HG03039 (cell line): Measurements from ENCODE around the gene STK32C.

Experiments used
- ATAC-seq: cut with Tn5 transposase; IDR thresholded peaks from one replicate; pipeline ENCODE4 v1.9.1; 2021; ENCODE audit warnings: mild to moderate bottlenecking, moderate library complexity; ENCODE audit not compliant: unreplicated experiment

STK32C gene

GRCh38 chr10:132174237-132174636 lies 133.5 kb downstream of the STK32C start:
- ATAC-seq: no peak

- no peak for ATAC-seq
Observed at GRCh38 chr10:132173185-132173584, 134.6 kb downstream of the STK32C start.

- ATAC-seq: no peak
Observed at GRCh38 chr10:132172091-132173066, 135.4 kb downstream of the STK32C start.

GRCh38 chr10:132170561-132171361 lies 137.0 kb downstream of the STK32C start:
- no peak for ATAC-seq

- no peak for ATAC-seq
Observed at GRCh38 chr10:132169766-132170560, 137.8 kb downstream of the STK32C start.

GRCh38 chr10:132169031-132169765 lies 138.6 kb downstream of the STK32C start:
- no peak for ATAC-seq

GRCh38 chr10:132168571-132169030 lies 139.1 kb downstream of the STK32C start:
- no peak for ATAC-seq

GRCh38 chr10:132167976-132168375 lies 139.8 kb downstream of the STK32C start:
- ATAC-seq: no peak

- no peak for ATAC-seq
Observed at GRCh38 chr10:132167041-132167674, 140.6 kb downstream of the STK32C start.

GRCh38 chr10:132166216-132166950 lies 141.4 kb downstream of the STK32C start:
- ATAC-seq: no peak

GRCh38 chr10:132165416-132165980 lies 142.3 kb downstream of the STK32C start:
- ATAC-seq: no peak

GRCh38 chr10:132164761-132165278 lies 142.9 kb downstream of the STK32C start:
- no peak for ATAC-seq

- no peak for ATAC-seq
Observed at GRCh38 chr10:132163826-132164515, 143.8 kb downstream of the STK32C start.

GRCh38 chr10:132163278-132163765 lies 144.4 kb downstream of the STK32C start:
- no peak for ATAC-seq

- no peak for ATAC-seq
Observed at GRCh38 chr10:132162590-132163277, 145.0 kb downstream of the STK32C start.

GRCh38 chr10:132162021-132162531 lies 145.7 kb downstream of the STK32C start:
- no peak for ATAC-seq
